Stimulated activated effector memory CD8-positive, alpha-beta T cell treated with anti-CD3 and anti-CD28 coated beads, Interleukin-12 subunit alpha, Interleukin-12 subunit beta, amount 100 ng/mL, for 72 hours (primary cell): ENCODE data around the gene NOC2L.
"Not testable (repeated sequence)": the region's sequence is repeated elsewhere in the genome, so short reads cannot be mapped to it uniquely, and the experiment has no call there.

ENCODE experiments used
- ATAC-seq: fragments of 150-1000 bp; cut with Tn5 transposase; 2 replicates; pipeline ENCODE4 v1.10.0; 2021
- DNase-seq, 2 donors: peaks; one replicate each; pipeline ENCODE4 v3.0.0; 2021 to 2022; ENCODE audit warnings: low spot score in 2 of 2
- H3K27ac Mint-ChIP-seq: one replicate; pipeline ENCODE4 v1.8.0; 2022; ENCODE audit warnings: mild to moderate bottlenecking, mixed read lengths
- H3K36me3 Mint-ChIP-seq: one replicate; pipeline ENCODE4 v1.8.0; 2022; ENCODE audit warnings: mild to moderate bottlenecking, mixed read lengths
- H3K4me1 Mint-ChIP-seq: one replicate; pipeline ENCODE4 v1.8.0; 2022; ENCODE audit warnings: mixed read lengths
- H3K4me3 Mint-ChIP-seq: one replicate; pipeline ENCODE4 v1.8.0; 2022; ENCODE audit warnings: mild to moderate bottlenecking, mixed read lengths
- H3K9me3 Mint-ChIP-seq: one replicate; pipeline ENCODE4 v1.8.0; 2022; ENCODE audit warnings: mixed read lengths

NOC2L gene

DNA sequence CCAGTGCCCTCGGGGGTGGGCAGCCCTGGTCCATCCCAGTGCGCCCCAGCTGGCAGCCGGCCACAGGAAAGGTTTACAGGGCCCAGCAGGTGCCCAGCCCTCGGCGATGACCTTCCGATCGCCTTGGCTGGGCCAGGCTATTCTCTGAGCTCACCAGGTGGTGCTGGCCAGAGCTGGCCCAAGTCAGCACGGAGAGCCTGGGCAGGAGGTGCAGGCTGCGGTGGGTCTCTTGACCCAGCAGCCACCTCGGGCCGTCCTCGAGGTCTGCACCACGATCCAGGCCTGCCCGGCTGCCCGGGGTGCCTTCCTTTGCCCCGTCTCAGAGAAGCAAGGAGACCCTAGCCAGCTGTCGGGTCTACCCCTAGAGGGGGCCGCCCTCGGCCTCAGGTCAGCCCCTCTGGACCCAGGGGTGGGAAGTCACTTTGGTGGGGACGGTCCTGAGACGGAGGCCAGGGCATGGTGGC is 22.5 kb upstream of the NOC2L start:
- Mint-ChIP-seq H3K9me3 (no peaks in the 10 kb centered on the region), H3K27ac (no peak overlapping the region), H3K4me1 (no peaks in the 10 kb centered on the region), H3K36me3 (no peaks in the 10 kb centered on the region), H3K4me3 (no peak overlapping the region)
- ATAC-seq (no peak), DNase-seq (no peak)

DNA sequence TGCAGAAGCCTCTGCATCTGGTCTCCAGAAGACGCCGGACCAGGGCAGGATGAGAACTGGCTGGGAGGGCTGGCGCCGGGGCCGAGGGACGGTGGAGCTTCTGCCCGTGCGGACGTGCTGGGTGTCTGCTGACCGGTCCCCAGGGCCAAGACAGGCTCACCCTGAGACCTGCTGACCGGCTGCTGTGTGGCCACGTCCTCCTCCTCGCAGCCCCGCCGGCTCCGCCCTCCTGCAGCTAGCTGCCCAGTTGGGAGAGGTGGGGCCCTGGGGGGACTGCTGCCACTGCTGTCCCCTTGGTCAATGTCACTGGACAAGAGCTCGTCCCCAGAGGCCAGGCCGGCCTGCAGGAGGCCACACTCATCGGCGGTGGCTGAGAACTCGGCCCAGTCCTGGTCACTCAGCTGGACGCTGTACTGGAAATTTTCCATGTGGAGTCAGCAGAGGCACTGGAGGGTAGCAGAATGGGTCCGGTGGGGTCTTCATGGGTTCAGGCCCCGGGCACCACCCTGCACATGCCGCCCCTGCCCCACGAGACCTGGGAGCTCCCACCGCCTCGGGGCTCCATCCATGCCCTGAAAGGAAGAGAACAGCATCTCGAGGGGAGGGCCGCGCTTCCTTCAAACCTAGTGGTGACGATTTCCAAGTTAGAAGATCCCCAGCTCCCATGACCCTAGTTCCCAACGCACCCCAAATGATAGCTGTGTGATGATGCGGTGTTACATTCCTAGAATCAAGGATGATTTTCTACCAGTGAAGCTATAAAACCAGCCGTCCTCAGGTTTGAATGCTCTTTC is 21.7 kb upstream of the NOC2L start:
- H3K4me1 Mint-ChIP-seq = peaks cover 3% of the 10 kb centered on the region
- no peaks in the 10 kb centered on the region for H3K36me3 Mint-ChIP-seq
- H3K9me3 Mint-ChIP-seq = no peaks in the 10 kb centered on the region
- H3K27ac Mint-ChIP-seq = no peak overlapping the region
- ATAC-seq = no peak
- no peak overlapping the region for H3K4me3 Mint-ChIP-seq
- DNase-seq = no peak

DNA sequence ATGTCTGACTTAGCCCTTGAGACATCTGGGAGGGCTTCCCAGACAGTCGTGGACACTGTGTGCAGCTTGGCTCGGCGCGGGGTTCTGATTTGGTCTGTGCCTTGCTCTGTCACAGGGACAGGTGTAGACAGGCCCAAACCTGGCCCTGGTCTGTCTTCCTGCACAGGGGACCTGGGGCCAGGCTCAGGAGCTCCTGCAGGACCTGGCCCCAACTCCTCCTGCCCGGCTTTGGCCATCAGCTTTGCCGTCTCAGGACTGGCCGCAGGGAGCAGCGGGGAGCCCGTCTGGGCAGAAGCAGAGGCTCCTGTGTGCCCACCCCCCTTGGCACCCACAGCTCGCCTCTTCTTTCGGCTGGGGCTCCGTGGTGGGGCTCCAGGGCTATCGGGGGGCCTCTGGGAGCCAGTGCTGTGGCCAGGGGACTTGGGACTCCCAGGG is 21.1 kb upstream of the NOC2L start:
- DNase-seq = no peak
- Mint-ChIP-seq H3K27ac (no peak overlapping the region), H3K36me3 (no peaks in the 10 kb centered on the region), H3K4me1 (peaks cover 6% of the 10 kb centered on the region), H3K4me3 (no peak overlapping the region), H3K9me3 (no peaks in the 10 kb centered on the region)
- ATAC-seq = no peak

DNA sequence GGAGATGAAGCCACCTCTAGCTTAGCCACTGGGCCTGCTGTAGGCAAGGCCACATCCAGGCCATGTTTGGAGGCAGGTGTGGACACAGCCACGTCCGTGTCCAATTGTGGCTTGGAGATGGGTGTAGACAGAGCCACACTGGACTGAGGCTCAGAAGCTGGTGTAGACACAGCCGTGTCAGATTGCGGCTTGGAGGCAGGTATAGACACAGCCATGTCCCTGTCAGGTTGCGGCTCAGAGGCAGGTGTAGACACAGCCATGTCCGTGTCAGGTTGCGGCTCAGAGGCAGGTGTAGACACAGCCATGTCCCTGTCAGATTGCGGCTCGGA is 20.7 kb upstream of the NOC2L start:
- DNase-seq (no peak), ATAC-seq (no peak)
- H3K9me3 Mint-ChIP-seq = no peaks in the 10 kb centered on the region
- peaks cover 6% of the 10 kb centered on the region for H3K4me1 Mint-ChIP-seq
- H3K36me3 Mint-ChIP-seq = no peaks in the 10 kb centered on the region
- no peak overlapping the region for H3K27ac Mint-ChIP-seq
- no peak overlapping the region for H3K4me3 Mint-ChIP-seq

DNA sequence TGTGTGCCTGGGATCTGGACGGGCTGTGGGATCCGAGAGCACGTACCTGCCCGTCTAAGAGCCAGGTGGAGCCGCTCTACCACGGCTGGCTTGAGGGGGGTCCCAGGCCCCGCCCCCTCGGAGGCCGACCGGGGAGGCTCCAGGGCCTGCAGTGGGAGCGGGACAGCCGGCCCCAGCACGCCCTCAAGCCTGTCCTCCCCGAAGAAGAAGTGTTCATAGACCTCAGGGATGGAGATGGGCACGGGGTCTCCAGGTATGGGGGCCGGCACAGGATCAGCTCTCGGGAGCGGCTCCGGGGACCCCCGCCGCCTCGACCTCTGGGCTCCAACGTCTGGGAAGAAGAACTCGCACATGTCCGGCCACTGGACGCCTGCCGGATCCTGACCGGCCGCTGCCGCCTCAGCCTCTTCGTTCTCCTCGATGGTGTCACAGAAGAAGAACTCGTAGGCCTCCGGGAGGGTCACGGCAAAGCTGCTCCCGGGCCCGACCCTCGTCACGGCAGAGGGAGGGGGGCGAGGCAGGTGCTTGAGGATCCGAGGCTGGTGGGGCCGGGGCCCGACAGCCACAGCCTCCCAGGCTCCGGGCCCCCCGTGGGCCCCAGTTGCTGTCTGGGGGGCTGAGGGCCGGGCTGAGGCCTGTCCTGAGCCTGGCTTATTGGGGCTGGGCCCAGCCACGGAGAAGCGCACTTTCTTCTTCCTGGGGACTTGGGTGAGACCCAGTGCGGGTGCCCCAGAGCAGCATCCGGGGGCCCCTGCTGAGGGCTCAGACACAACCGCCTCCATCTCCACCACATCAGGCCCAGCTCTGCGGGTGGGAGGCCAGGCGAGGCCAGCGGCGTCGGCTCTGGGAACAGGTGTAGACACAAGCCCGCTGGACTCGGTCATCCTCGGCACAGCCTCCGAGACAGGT is 20.0 kb upstream of the NOC2L start:
- DNase-seq (no peak), ATAC-seq (no peak)
- no peak overlapping the region for H3K27ac Mint-ChIP-seq
- H3K4me3 Mint-ChIP-seq = no peak overlapping the region
- H3K36me3 Mint-ChIP-seq = no peaks in the 10 kb centered on the region
- peaks cover 6% of the 10 kb centered on the region for H3K4me1 Mint-ChIP-seq
- H3K9me3 Mint-ChIP-seq = no peaks in the 10 kb centered on the region

DNA sequence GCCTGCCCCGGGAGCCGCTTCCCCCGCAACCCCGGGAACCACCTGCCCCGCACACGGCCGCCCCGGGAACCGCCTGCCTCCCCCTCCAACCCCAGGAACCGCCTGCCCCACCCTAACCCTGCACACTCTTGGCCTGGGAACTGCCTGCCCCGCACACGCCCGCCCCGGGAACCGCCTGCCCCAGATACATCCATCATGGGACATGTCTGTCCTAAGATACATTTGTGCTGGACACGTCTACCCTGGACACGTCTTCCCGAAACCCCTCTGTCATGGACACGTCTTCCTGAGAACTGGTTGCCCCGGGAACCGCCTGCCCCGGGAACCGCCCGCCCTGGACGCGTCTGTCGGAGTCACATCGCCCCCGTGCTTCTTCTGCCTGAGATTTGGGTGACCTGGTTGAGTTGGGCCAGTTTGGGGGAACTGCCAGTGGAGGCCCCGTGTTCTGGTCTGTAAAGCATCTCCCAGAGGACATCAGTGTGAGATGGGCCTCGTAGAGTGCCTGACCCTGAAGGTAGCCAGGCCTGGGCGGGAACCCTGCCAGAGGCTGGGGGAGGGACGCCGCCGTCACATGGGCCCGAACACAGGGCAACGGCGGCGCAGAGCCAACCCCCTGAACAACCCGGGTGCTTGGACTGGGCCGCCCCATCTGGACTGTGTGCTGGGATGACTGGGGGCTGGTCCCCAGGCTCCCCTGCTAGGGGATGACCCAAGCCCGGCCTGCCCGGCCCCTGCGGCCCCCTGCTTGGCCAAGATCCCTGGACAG is 19.2 kb upstream of the NOC2L start:
- ATAC-seq (no peak), DNase-seq (no peak)
- Mint-ChIP-seq H3K4me3 (no peak overlapping the region), H3K9me3 (no peaks in the 10 kb centered on the region), H3K27ac (peak overlapping the region; percentile 45), H3K36me3 (no peaks in the 10 kb centered on the region), H3K4me1 (peaks cover 6% of the 10 kb centered on the region)

DNA sequence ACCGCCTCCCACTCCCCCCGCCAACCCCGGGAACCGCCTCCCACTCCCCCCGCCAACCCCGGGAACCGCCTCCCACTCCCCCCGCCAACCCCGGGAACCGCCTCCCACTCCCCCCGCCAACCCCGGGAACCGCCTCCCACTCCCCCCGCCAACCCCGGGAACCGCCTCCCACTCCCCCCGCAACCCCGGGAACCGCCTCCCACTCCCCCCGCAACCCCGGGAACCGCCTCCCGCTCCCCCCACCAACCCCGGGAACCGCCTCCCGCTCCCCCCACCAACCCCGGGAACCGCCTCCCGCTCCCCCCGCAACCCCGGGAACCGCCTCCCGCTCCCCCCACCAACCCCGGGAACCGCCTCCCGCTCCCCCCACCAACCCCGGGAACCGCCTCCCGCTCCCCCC is 17.7 kb upstream of the NOC2L start:
- H3K27ac Mint-ChIP-seq, ATAC-seq, H3K4me1 Mint-ChIP-seq, H3K9me3 Mint-ChIP-seq, H3K36me3 Mint-ChIP-seq, DNase-seq, H3K4me3 Mint-ChIP-seq: not testable (repeated sequence)

DNA sequence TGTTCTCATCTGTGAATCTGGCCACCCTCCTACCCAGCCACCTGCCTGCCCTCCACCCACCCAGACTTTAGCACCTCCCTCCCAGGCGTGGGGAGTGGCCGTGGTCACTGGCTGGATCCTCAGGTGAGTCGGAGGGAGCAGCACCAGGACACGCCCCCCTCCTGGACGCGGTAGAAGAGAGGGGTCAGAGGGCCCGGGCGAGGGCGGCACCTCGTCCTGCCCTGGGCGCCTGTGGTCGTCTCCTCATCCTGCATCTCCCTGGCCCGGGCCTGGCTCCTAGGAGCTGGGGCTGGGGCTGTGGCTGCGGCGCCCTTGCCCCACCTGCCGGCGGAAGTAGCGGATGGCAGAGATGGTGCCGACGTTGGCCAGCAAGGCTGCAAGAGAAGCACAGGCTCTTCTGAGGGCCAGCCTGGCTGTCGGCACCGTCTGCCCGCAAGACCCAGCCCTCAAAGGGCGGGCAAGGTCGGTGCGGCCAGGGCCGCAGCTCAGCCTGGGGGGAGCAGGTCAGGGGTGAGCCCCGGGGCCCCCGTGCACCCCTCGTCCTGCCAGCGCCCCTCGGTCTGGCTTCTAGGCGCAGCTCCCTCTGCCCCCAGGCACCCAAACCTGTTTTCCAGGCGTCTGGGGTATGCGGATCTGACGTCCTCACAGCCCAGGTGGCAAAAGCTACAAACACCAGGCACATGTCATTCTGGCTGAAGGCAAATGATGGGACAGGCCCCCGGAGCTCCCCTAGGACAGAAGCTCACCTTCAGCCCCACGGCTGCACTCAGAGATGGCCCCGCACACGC is 17.0 kb upstream of the NOC2L start:
- DNase-seq (peak; percentile 57 to 77), ATAC-seq (peak; percentile 85)
- H3K4me3 Mint-ChIP-seq = peak overlapping the region; percentile 46
- no peak overlapping the region for H3K27ac Mint-ChIP-seq
- H3K4me1 Mint-ChIP-seq = peaks cover 6% of the 10 kb centered on the region
- H3K9me3 Mint-ChIP-seq = no peaks in the 10 kb centered on the region
- H3K36me3 Mint-ChIP-seq = no peaks in the 10 kb centered on the region

DNA sequence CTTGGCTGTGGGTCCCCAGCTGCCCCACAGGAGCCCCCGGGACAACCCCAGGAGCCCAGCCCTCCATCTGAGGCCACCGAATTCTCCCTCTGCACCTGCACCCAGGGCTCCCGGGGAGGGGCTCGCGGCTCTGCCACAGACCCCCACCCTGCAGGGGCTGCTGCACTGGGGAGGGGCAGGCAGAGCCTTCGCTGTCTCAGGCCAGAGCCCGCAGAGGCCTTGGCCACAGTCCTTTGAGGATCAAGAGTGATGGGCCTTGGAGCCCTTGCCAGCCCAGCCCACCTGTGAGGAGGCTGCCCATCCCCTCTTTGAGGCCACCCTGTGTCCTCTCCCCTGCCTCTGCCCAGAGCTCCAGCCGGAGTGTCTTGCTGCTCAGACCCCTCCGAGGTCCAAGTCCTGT is 16.3 kb upstream of the NOC2L start:
- Mint-ChIP-seq H3K9me3 (no peaks in the 10 kb centered on the region), H3K36me3 (no peaks in the 10 kb centered on the region), H3K4me1 (peaks cover 6% of the 10 kb centered on the region), H3K27ac (no peak overlapping the region), H3K4me3 (peak overlapping the region; percentile 46)
- no peak for DNase-seq
- no peak for ATAC-seq

DNA sequence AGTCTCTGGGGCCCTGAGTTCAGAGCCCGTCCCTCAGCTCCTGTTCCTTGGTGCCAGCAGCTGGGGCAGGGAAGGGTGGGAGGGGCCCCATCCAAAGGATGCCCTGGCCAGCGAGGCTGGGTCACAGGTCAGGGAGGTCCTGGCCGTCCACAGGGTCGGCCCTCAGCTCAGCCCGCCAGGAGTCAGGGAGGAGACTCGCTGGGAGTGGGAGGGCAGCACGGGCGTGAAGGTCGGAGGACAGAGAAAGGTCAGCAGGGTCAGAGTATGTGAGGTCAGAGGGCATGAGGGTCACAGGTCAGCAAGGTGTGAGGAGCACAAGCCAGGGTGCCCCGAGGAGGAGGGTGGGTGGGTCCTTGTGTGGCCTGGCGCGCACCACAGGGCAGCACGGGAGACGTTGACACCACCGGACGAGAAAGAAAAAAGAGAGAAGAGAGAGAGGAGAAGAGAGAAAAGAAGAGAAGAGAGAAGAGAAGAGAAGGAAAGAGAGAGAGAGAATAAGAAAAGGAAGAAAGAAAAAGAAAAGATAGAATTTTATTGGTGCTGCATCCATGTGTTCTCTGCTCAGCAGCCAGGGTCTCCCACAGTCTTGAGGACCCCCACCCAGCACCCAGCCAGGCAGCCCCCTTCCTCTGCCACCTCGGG is 15.8 kb upstream of the NOC2L start:
- H3K27ac Mint-ChIP-seq = no peak overlapping the region
- H3K36me3 Mint-ChIP-seq = no peaks in the 10 kb centered on the region
- ATAC-seq = no peak
- no peak for DNase-seq
- H3K4me1 Mint-ChIP-seq = peaks cover 6% of the 10 kb centered on the region
- no peaks in the 10 kb centered on the region for H3K9me3 Mint-ChIP-seq
- H3K4me3 Mint-ChIP-seq = no peak overlapping the region

DNA sequence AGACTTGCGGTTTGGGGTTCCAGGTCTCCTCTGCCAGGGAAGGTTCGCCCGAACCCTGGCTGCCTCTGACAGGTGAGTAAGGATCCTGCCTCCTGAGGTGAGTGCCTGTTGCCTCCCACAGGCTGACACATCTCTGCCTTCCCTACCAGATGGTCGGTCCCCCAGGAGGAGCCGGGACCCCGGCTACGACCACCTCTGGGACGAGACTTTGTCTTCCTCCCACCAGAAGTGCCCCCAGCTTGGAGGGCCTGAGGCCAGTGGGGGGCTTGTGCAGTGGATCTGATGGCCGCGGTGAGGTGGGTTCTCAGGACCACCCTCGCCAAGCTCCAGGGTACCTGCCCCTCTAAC is 15.2 kb upstream of the NOC2L start:
- H3K4me1 Mint-ChIP-seq = peaks cover 6% of the 10 kb centered on the region
- no peak overlapping the region for H3K27ac Mint-ChIP-seq
- no peak for ATAC-seq
- no peak overlapping the region for H3K4me3 Mint-ChIP-seq
- no peaks in the 10 kb centered on the region for H3K9me3 Mint-ChIP-seq
- no peak for DNase-seq
- H3K36me3 Mint-ChIP-seq = no peaks in the 10 kb centered on the region

DNA sequence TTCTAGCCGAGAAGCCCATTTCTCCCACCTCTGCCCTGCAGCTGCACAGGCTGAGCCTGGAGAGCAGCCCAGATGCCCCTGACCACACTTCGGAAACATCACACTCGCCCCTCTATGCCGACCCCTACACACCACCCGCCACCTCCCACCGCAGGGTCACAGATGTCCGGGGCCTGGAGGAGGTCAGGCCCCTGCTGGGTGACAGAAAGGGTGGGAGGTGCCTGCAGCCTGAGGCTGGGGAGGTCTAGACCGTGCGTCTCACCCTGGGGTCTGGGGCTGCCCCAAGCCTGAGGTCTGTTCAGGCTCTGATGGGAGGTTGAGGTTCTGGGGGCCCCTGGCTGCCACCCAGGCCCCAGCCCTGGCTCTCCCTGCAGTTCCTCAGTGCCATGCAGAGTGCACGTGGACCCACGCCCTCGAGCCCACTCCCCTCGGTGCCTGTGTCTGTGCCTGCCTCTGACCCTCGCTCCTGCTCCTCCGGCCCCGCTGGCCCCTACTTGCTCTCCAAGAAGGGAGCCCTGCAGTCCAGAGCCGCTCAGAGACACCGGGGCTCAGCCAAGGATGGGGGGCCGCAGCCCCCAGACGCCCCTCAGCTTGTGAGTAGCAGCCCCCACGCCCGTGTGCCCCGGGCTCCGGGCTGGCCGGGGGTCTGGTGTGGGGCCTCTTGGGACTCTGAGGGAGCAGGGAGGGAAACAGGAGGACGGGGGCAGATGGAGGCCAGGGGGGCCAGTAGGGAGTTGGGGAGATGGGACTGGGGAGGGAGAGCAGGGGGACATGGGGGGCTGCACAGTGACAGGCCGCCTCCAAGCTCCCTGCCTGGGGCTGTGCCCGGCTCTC is 14.6 kb upstream of the NOC2L start:
- no peaks in the 10 kb centered on the region for H3K36me3 Mint-ChIP-seq

DNA sequence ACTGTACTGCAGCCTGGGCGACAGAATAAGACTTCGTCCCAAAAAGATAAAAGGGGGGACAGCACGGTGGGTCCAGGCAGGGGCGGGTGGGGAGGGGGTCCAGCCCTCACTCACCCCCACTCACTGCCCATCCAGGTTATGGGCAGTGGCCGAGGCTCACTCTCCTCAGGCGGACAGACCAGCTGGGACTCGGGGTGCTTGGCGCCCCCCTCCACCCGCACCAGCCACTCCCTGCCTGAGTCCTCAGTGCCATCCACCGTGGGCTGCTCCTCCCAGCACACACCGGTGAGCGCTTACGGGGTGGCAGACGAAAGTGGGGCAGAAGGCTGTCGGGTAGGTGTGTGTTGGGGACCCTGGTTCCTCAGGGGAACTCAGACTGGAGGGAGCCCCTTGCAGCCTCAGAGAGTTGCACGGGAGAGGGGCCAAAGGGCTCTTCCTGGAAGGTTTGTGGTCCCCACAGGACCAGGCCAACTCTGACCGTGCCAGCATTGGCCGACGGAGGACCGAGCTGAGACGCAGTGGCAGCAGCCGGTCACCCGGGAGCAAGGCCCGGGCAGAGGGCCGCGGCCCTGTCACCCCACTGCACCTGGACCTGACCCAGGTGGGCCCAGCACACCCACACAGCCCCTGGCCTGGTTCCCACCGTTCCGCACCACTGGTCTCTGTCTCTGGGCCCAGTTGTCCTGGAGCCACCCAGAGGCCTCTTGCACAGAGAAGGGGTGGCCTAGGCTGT is 13.8 kb upstream of the NOC2L start:
- no peaks in the 10 kb centered on the region for H3K9me3 Mint-ChIP-seq
- DNase-seq (no peak), ATAC-seq (no peak)
- no peak overlapping the region for H3K4me3 Mint-ChIP-seq
- H3K27ac Mint-ChIP-seq = no peak overlapping the region
- H3K36me3 Mint-ChIP-seq = no peaks in the 10 kb centered on the region
- H3K4me1 Mint-ChIP-seq = peaks cover 6% of the 10 kb centered on the region

More for the DNA sequence above, 14.6 kb upstream of the NOC2L start:
- Mint-ChIP-seq H3K4me1 (peaks cover 6% of the 10 kb centered on the region), H3K4me3 (no peak overlapping the region), H3K27ac (no peak overlapping the region), H3K9me3 (no peaks in the 10 kb centered on the region)
- no peak for ATAC-seq
- no peak for DNase-seq
